GM23338 (cell line): ENCODE measurements around the gene PRM3. TPM values are rescaled to one million over a fixed set of nuclear protein-coding genes. Genes with fewer than 3 reads are reported as not detected.

Experiments used
- ATAC-seq: fragments of 200-7000 bp; cut with Tn5 transposase; 3 replicates; pipeline ENCODE4 v1.9.1; 2020
- DNase-seq: peaks from one replicate; pipeline ENCODE4 v3.0.0-alpha.2; 2015; ENCODE audit warnings: low spot score
- H2AFZ ChIP-seq: fragments of 200-600 bp; sonication (generic); 2 replicates; pipeline ENCODE4 v1.8.0; 2016; ENCODE audit warnings: antibody characterized with exemption, mild to moderate bottlenecking, moderate library complexity
- H3F3A ChIP-seq: fragments of 200-600 bp; sonication (generic); replicated peaks from 2 replicates; pipeline ENCODE4 v1.8.0; 2017; ENCODE audit warnings: antibody characterized with exemption, mixed run types, low read depth
- H3K27ac ChIP-seq: fragments of 200-600 bp; sonication (generic); 2 replicates; pipeline ENCODE4 v1.6.1; 2016; ENCODE audit warnings: low read depth
- H3K27me3 ChIP-seq: fragments of 200-600 bp; sonication (generic); 2 replicates; pipeline ENCODE4 v1.8.0; 2016; ENCODE audit warnings: mild to moderate bottlenecking, mixed run types, moderate library complexity; ENCODE audit not compliant: insufficient read depth
- H3K36me3 ChIP-seq: fragments of 200-600 bp; sonication (generic); 2 replicates; pipeline ENCODE4 v1.8.0; 2016; ENCODE audit warnings: mild to moderate bottlenecking; ENCODE audit not compliant: insufficient read depth
- H3K4me1 ChIP-seq: fragments of 200-600 bp; sonication (generic); 2 replicates; pipeline ENCODE4 v1.8.0; 2016; ENCODE audit warnings: mild to moderate bottlenecking, moderate library complexity; ENCODE audit not compliant: insufficient read depth
- H3K4me2 ChIP-seq: fragments of 200-600 bp; sonication (generic); 2 replicates; pipeline ENCODE4 v1.7.1; 2017; ENCODE audit warnings: mixed run types
- H3K4me3 ChIP-seq: fragments of 200-600 bp; sonication (generic); 2 replicates; pipeline ENCODE4 v1.6.1; 2016; ENCODE audit warnings: mixed run types
- H3K79me2 ChIP-seq: fragments of 200-600 bp; sonication (generic); replicated peaks from 2 replicates; pipeline ENCODE4 v1.8.0; 2017; ENCODE audit warnings: mild to moderate bottlenecking; ENCODE audit not compliant: insufficient read depth
- H3K9me2 ChIP-seq: fragments of 200-600 bp; sonication (generic); 2 replicates; pipeline ENCODE4 v1.8.0; 2017; ENCODE audit not compliant: insufficient read depth
- H4K20me1 ChIP-seq: fragments of 200-600 bp; sonication (generic); replicated peaks from 2 replicates; pipeline ENCODE4 v1.8.0; 2017; ENCODE audit warnings: mild to moderate bottlenecking; ENCODE audit not compliant: insufficient read depth
- H3K27ac Mint-ChIP-seq: 2 replicates; pipeline ENCODE4 v1.8.0; 2020; ENCODE audit warnings: inconsistent platforms, mild to moderate bottlenecking, moderate library complexity, mixed read lengths
- H3K27me3 Mint-ChIP-seq: 3 replicates; pipeline ENCODE4 v1.8.0; 2022; ENCODE audit warnings: low read depth, mild to moderate bottlenecking, moderate library complexity, mixed read lengths, inconsistent platforms; ENCODE audit not compliant: insufficient read depth, poor library complexity
- H3K36me3 Mint-ChIP-seq: 3 replicates; pipeline ENCODE4 v1.8.0; 2021; ENCODE audit warnings: low read depth, mild to moderate bottlenecking, inconsistent platforms, moderate library complexity, mixed read lengths
- H3K4me1 Mint-ChIP-seq: 3 replicates; pipeline ENCODE4 v1.8.0; 2020; ENCODE audit warnings: mild to moderate bottlenecking, inconsistent platforms, mixed read lengths
- H3K4me3 Mint-ChIP-seq: 3 replicates; pipeline ENCODE4 v1.8.0; 2021; ENCODE audit warnings: moderate library complexity, mild to moderate bottlenecking, inconsistent platforms, mixed read lengths
- H3K9me3 Mint-ChIP-seq: 3 replicates; pipeline ENCODE4 v1.8.0; 2020; ENCODE audit warnings: moderate library complexity, mild to moderate bottlenecking, inconsistent platforms, mixed read lengths
- EZH2 ChIP-seq: fragments of 200-600 bp; sonication (generic); IDR thresholded peaks from one replicate; pipeline ENCODE4 v1.8.0; 2017; ENCODE audit warnings: antibody characterized with exemption, mild to moderate bottlenecking, low read depth; ENCODE audit not compliant: unreplicated experiment
- EZH2phosphoT487 ChIP-seq: fragments of 200-600 bp; sonication (generic); IDR thresholded peaks from one replicate; pipeline ENCODE4 v1.8.1; 2018; ENCODE audit warnings: antibody characterized with exemption; ENCODE audit not compliant: unreplicated experiment
- JUNB ChIP-seq: IDR thresholded peaks from one replicate; pipeline ENCODE4 v1.6.1; 2016; ENCODE audit warnings: antibody characterized with exemption; ENCODE audit not compliant: unreplicated experiment
- NANOG ChIP-seq: IDR thresholded peaks from 2 replicates; pipeline ENCODE4 v1.6.1; 2016; ENCODE audit warnings: antibody characterized with exemption, borderline replicate concordance
- polyA plus RNA-seq: library from polyadenylated mRNA; unstranded; fragments of >200 nt; fragmentation: Nextera tagmentation; extraction: Ambion mirVana; gene quantifications from 2 replicates; pipeline ENCODE4 v1.2.1, GENCODE V29; 2016
- total RNA-seq: library from RNA; depleted of rRNA; stranded (reverse); fragments of >200 nt; shearing (Covaris generic); gene quantifications from 2 replicates; pipeline ENCODE4 v1.2.3, GENCODE V29; 2014
- TF ChIP-seq, protein P1 (sequence below): IDR thresholded peaks from 2 replicates; pipeline ENCODE4 v1.6.1; 2016; ENCODE audit warnings: antibody characterized with exemption
- TF ChIP-seq, protein P2 (sequence below): fragments of 250-450 bp; sonication (Bioruptor Pico); IDR thresholded peaks from 2 replicates; pipeline ENCODE4 v1.5.0; 2020; ENCODE audit warnings: mild to moderate bottlenecking, moderate library complexity
- TF ChIP-seq, protein P3 (sequence below), 2 experiments: fragments of 200-600 bp in 1 of 2; sonication (generic) in 1 of 2; conservative IDR thresholded peaks; 2 replicates each; pipeline versions ENCODE4 v1.5.1 to v1.6.1; 2016 to 2017; ENCODE audit warnings: antibody characterized with exemption in 2 of 2, low read depth in 2 of 2, mild to moderate bottlenecking in 2 of 2, moderate library complexity in 1 of 2

Gene PRM3
- total and polyA plus RNA-seq, 2 experiments from 2014 or later: not detected

DNA sequence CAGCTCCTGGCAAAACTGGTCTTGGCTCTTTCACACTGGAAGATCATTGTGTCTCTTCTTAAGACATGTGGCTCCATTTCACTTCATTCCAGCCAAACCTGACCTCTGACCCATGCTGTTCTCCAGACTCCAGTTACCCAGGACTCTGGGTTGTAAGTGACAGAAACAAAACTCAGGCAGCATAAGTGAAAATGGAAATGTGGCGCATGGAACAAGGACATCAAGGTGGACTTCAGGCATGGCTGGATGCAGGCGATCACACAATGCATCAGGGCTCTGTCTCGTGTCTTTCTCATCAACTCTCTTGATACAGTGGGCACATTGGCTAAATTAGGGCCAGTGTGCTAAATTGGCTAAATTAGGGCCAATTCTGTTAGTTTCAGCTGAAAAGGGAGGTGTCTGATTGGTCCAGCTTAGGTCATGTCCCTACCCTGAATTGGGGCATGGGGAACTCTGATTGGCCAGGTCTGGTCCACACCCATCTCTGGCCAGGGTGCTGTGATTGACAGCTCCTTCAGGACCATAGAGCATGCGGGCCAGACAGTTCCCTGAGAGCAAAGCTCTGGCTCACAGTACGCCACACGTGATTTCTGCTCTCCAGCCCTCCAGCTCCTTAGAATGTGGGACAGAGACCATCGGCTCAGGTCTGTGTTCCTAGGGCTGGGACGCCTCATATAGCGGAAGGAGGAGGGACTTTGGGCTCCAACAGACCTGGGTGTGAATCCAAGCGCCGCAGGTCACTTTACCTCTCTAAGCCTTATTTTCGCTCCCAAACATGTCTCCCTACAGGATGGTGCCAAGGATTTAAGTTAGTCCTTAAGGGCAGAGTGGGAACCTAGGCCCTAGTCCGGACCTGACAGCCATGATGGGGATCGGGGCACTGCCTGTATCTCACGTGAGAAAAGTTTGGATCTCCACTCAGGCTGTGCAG lies 34.9 kb downstream of the PRM3 start:
- Histone ChIP-seq H3K36me3 (no peaks in the 10 kb centered on the region), H3K27ac (no peak overlapping the region), H3K4me3 (no peak overlapping the region), H3K4me1 (peaks cover 3% of the 10 kb centered on the region; the same call in 1 of the 2 replicates), H3K4me2 (no peak overlapping the region), H3K9me2 (no peaks in the 10 kb centered on the region), H3K79me2 (no peaks in the 10 kb centered on the region), H3F3A (no peaks in the 10 kb centered on the region), H2AFZ (peak overlapping the region; percentile 59; the same call in 1 of the 2 replicates), H3K27me3 (no peaks in the 10 kb centered on the region), H4K20me1 (no peaks in the 10 kb centered on the region)
- peaks cover 3% of the 10 kb centered on the region; the same call in 1 of the 3 replicates for H3K4me1 Mint-ChIP-seq
- H3K9me3 Mint-ChIP-seq: no peaks in the 10 kb centered on the region
- DNase-seq: peak; percentile 47
- H3K27me3 Mint-ChIP-seq: peaks cover 6% of the 10 kb centered on the region
- no peak overlapping the region for H3K27ac Mint-ChIP-seq
- H3K4me3 Mint-ChIP-seq: no peak overlapping the region
- no peaks in the 10 kb centered on the region for H3K36me3 Mint-ChIP-seq
- peak; percentile 70 for ATAC-seq
- no peak for TF ChIP-seq EZH2phosphoT487
- TF ChIP-seq, protein P1, sequence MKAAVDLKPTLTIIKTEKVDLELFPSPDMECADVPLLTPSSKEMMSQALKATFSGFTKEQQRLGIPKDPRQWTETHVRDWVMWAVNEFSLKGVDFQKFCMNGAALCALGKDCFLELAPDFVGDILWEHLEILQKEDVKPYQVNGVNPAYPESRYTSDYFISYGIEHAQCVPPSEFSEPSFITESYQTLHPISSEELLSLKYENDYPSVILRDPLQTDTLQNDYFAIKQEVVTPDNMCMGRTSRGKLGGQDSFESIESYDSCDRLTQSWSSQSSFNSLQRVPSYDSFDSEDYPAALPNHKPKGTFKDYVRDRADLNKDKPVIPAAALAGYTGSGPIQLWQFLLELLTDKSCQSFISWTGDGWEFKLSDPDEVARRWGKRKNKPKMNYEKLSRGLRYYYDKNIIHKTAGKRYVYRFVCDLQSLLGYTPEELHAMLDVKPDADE: no peak

DNA sequence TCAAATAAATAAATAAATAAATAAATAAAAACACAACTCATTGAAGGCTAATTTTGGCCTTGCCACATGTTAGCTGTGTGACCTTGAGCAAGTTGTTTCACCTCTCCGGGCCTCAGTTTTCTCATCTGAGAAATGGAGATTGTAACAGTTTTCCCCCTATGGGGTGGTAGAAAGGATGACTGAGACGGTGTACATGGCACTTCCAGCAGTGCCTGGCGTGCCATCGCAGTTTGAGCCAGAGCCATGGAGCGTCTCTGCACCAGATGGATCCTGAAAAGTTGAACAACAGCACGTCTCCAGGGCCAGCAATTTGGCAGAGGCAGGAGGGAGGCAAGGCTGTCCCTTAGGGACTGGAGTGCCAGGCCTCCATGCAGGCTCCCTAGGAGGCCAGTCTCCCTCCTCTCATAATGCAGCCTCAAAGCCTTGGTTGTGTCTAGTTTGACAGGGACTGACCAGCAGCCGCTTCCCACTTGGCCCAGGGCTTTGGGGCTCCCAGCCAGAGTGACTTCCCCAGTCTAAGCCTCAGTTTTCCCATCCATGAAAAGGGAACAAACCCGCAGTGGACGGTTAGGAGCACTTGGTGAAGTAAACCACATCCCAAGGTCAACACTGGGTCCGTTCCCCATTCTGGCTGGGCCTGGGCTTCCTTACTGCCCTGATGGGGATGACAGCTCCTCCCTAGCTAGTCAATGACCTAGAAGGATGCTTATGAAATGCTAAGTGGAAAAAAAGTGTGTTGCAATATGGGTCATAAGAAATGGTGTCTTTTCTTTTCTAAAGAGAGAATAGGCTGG lies 36.8 kb downstream of the PRM3 start:
- Histone ChIP-seq H3K4me1 (peaks cover 9% of the 10 kb centered on the region; the same call in 1 of the 2 replicates), H3K27me3 (no peaks in the 10 kb centered on the region), H4K20me1 (no peaks in the 10 kb centered on the region), H3K27ac (no peak overlapping the region), H3K9me2 (no peaks in the 10 kb centered on the region), H3K36me3 (no peaks in the 10 kb centered on the region), H3K79me2 (no peaks in the 10 kb centered on the region), H3F3A (0 out of 2 replicates have a peak, but pooled peaks cover 6% of the 10 kb centered on the region), H3K4me2 (no peak overlapping the region), H3K4me3 (no peak overlapping the region), H2AFZ (no peak overlapping the region)
- peaks cover 8% of the 10 kb centered on the region; the same call in 2 of the 3 replicates for H3K4me1 Mint-ChIP-seq
- DNase-seq: no peak
- no peak for ATAC-seq
- H3K36me3 Mint-ChIP-seq: no peaks in the 10 kb centered on the region
- no peak overlapping the region for H3K27ac Mint-ChIP-seq
- peaks cover 7% of the 10 kb centered on the region for H3K27me3 Mint-ChIP-seq
- H3K9me3 Mint-ChIP-seq: no peaks in the 10 kb centered on the region
- no peak overlapping the region for H3K4me3 Mint-ChIP-seq
- TF ChIP-seq NANOG (no peak), EZH2 (no peak), JUNB (no peak), EZH2phosphoT487 (no peak)
- TF ChIP-seq, protein P1: no peak
- TF ChIP-seq, protein P2, sequence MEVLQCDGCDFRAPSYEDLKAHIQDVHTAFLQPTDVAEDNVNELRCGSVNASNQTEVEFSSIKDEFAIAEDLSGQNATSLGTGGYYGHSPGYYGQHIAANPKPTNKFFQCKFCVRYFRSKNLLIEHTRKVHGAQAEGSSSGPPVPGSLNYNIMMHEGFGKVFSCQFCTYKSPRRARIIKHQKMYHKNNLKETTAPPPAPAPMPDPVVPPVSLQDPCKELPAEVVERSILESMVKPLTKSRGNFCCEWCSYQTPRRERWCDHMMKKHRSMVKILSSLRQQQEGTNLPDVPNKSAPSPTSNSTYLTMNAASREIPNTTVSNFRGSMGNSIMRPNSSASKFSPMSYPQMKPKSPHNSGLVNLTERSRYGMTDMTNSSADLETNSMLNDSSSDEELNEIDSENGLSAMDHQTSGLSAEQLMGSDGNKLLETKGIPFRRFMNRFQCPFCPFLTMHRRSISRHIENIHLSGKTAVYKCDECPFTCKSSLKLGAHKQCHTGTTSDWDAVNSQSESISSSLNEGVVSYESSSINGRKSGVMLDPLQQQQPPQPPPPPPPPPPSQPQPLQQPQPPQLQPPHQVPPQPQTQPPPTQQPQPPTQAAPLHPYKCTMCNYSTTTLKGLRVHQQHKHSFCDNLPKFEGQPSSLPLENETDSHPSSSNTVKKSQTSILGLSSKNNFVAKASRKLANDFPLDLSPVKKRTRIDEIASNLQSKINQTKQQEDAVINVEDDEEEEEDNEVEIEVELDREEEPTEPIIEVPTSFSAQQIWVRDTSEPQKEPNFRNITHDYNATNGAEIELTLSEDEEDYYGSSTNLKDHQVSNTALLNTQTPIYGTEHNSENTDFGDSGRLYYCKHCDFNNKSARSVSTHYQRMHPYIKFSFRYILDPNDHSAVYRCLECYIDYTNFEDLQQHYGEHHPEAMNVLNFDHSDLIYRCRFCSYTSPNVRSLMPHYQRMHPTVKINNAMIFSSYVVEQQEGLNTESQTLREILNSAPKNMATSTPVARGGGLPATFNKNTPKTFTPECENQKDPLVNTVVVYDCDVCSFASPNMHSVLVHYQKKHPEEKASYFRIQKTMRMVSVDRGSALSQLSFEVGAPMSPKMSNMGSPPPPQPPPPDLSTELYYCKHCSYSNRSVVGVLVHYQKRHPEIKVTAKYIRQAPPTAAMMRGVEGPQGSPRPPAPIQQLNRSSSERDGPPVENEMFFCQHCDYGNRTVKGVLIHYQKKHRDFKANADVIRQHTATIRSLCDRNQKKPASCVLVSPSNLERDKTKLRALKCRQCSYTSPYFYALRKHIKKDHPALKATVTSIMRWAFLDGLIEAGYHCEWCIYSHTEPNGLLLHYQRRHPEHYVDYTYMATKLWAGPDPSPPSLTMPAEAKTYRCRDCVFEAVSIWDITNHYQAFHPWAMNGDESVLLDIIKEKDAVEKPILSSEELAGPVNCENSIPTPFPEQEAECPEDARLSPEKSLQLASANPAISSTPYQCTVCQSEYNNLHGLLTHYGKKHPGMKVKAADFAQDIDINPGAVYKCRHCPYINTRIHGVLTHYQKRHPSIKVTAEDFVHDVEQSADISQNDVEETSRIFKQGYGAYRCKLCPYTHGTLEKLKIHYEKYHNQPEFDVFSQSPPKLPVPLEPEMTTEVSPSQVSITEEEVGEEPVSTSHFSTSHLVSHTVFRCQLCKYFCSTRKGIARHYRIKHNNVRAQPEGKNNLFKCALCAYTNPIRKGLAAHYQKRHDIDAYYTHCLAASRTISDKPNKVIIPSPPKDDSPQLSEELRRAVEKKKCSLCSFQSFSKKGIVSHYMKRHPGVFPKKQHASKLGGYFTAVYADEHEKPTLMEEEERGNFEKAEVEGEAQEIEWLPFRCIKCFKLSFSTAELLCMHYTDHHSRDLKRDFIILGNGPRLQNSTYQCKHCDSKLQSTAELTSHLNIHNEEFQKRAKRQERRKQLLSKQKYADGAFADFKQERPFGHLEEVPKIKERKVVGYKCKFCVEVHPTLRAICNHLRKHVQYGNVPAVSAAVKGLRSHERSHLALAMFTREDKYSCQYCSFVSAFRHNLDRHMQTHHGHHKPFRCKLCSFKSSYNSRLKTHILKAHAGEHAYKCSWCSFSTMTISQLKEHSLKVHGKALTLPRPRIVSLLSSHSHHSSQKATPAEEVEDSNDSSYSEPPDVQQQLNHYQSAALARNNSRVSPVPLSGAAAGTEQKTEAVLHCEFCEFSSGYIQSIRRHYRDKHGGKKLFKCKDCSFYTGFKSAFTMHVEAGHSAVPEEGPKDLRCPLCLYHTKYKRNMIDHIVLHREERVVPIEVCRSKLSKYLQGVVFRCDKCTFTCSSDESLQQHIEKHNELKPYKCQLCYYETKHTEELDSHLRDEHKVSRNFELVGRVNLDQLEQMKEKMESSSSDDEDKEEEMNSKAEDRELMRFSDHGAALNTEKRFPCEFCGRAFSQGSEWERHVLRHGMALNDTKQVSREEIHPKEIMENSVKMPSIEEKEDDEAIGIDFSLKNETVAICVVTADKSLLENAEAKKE: no peak
- TF ChIP-seq, protein P3, sequence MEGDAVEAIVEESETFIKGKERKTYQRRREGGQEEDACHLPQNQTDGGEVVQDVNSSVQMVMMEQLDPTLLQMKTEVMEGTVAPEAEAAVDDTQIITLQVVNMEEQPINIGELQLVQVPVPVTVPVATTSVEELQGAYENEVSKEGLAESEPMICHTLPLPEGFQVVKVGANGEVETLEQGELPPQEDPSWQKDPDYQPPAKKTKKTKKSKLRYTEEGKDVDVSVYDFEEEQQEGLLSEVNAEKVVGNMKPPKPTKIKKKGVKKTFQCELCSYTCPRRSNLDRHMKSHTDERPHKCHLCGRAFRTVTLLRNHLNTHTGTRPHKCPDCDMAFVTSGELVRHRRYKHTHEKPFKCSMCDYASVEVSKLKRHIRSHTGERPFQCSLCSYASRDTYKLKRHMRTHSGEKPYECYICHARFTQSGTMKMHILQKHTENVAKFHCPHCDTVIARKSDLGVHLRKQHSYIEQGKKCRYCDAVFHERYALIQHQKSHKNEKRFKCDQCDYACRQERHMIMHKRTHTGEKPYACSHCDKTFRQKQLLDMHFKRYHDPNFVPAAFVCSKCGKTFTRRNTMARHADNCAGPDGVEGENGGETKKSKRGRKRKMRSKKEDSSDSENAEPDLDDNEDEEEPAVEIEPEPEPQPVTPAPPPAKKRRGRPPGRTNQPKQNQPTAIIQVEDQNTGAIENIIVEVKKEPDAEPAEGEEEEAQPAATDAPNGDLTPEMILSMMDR (conservative IDR thresholded peaks at IDR 0.05; ENCODE audit: low read depth in 2 of 2): no peak
